Endothelial cell (in vitro differentiated cells): ENCODE data around the gene ADAT3. TPM values are rescaled to one million over a fixed set of nuclear protein-coding genes. Genes with fewer than 3 reads are reported as not detected.
A peak's percentile ranks its signal among the peaks of the same experiment; 100 is the strongest.

Experiments
- DNase-seq: peaks from one replicate; pipeline ENCODE4 v3.0.0; 2021; ENCODE audit warnings: low spot score
- H3K27ac Mint-ChIP-seq: one replicate; pipeline ENCODE4 v1.8.0; 2021; ENCODE audit warnings: mixed read lengths, inconsistent platforms; ENCODE audit not compliant: unreplicated experiment
- H3K27me3 Mint-ChIP-seq: one replicate; pipeline ENCODE4 v1.8.0; 2021; ENCODE audit warnings: mild to moderate bottlenecking, moderate library complexity, mixed read lengths, inconsistent platforms; ENCODE audit not compliant: unreplicated experiment
- H3K36me3 Mint-ChIP-seq: one replicate; pipeline ENCODE4 v1.8.0; 2021; ENCODE audit warnings: mild to moderate bottlenecking, low read depth, mixed read lengths, inconsistent platforms; ENCODE audit not compliant: unreplicated experiment
- H3K4me1 Mint-ChIP-seq: one replicate; pipeline ENCODE4 v1.8.0; 2021; ENCODE audit warnings: mild to moderate bottlenecking, mixed read lengths, inconsistent platforms; ENCODE audit not compliant: unreplicated experiment
- H3K4me3 Mint-ChIP-seq: one replicate; pipeline ENCODE4 v1.8.0; 2021; ENCODE audit warnings: mild to moderate bottlenecking, mixed read lengths, inconsistent platforms; ENCODE audit not compliant: unreplicated experiment
- H3K9me3 Mint-ChIP-seq: one replicate; pipeline ENCODE4 v1.8.0; 2021; ENCODE audit warnings: mixed read lengths, inconsistent platforms; ENCODE audit not compliant: unreplicated experiment
- CTCF ChIP-seq: fragments of 200-600 bp; sonication (generic); IDR thresholded peaks from one replicate; pipeline ENCODE4 v1.5.0; 2021; ENCODE audit warnings: antibody characterized with exemption; ENCODE audit not compliant: unreplicated experiment
- total RNA-seq: library from RNA; stranded (reverse); fragmentation: NEBNext Ultra II Directional; extraction: Animal tissue kit (Norgen Biotek cat#: 25700); gene quantifications from one replicate; pipeline ENCODE4 v1.2.1, GENCODE V29; 2021; ENCODE audit not compliant: unreplicated experiment

ADAT3 gene
- total RNA-seq, 1 donor from 2014 or later, result 10.5 TPM

- H3K4me1 Mint-ChIP-seq, result peaks cover 8% of the 10 kb centered on the region
- H3K27ac Mint-ChIP-seq, result peak overlapping the region; percentile 42
Measured at GRCh38 chr19:1867349-1867724, 37.9 kb upstream of the ADAT3 start.

GRCh38 chr19:1868971-1869370, 36.2 kb upstream of the ADAT3 start:
- DNase-seq, result no peak
- peaks cover 9% of the 10 kb centered on the region for H3K4me1 Mint-ChIP-seq
- H3K27ac Mint-ChIP-seq, result peak overlapping the region; percentile 43
- no peak overlapping the region for H3K4me3 Mint-ChIP-seq
- no peaks in the 10 kb centered on the region for H3K9me3 Mint-ChIP-seq
- peaks cover 7% of the 10 kb centered on the region for H3K27me3 Mint-ChIP-seq
- no peak for TF ChIP-seq CTCF
- H3K36me3 Mint-ChIP-seq, result no peaks in the 10 kb centered on the region

More at GRCh38 chr19:1867349-1867724, 37.9 kb upstream of the ADAT3 start:
- no peak for TF ChIP-seq CTCF
- DNase-seq, result no peak
- Mint-ChIP-seq H3K36me3 (no peaks in the 10 kb centered on the region), H3K4me3 (no peak overlapping the region), H3K9me3 (no peaks in the 10 kb centered on the region), H3K27me3 (peaks cover 9% of the 10 kb centered on the region)

DNA sequence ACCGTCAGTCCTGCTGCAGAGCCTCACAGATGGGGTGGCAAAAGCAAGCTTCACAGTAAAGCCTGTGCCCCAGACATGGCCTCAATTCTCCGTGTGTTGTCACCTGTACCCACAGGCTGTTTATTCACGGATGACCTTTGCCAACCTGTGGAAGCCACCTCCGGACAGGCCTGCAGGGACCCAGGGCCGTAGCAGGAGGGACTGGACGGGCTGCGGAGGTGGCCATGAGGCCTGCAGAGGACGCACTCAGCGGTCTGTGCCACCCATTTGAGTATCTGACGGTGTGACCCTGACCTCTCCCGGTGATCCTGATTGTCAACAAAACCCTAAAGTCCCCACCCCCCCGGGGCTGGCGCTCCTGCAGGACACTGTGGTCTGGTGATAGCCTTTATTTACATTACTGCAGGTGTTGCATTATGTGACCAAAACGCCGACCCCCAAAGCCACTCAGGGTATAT, 34.0 kb upstream of the ADAT3 start:
- no peak for TF ChIP-seq CTCF
- H3K36me3 Mint-ChIP-seq, result peaks cover 3% of the 10 kb centered on the region
- no peak overlapping the region for H3K4me3 Mint-ChIP-seq
- no peaks in the 10 kb centered on the region for H3K9me3 Mint-ChIP-seq
- peaks cover 24% of the 10 kb centered on the region for H3K4me1 Mint-ChIP-seq
- H3K27me3 Mint-ChIP-seq, result peaks cover 21% of the 10 kb centered on the region
- DNase-seq, result no peak
- no peak overlapping the region for H3K27ac Mint-ChIP-seq

DNA sequence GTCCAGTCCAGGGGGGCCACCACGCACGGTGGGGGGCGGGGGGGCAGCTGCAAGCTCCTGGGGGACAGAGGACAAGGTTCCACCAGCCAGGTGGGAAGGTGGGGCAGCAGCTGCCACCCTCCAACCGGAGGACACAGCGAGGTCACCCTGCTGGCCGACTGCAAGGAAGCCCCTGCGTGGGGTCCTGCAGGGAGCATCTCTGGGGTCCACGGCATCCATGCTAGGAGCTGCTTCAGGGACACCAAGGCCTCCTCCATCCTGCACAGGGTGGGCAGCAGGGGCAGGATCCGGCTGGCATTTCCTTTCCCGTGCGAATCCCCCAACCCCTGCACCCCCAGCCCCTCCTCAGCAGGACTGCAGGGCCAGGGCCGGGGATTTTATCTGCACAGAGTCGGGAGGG, 33.6 kb upstream of the ADAT3 start:
- Mint-ChIP-seq H3K4me3 (no peak overlapping the region), H3K4me1 (peaks cover 24% of the 10 kb centered on the region), H3K9me3 (no peaks in the 10 kb centered on the region), H3K36me3 (peaks cover 3% of the 10 kb centered on the region), H3K27ac (no peak overlapping the region), H3K27me3 (peaks cover 24% of the 10 kb centered on the region)
- TF ChIP-seq CTCF, result no peak
- no peak for DNase-seq

DNA sequence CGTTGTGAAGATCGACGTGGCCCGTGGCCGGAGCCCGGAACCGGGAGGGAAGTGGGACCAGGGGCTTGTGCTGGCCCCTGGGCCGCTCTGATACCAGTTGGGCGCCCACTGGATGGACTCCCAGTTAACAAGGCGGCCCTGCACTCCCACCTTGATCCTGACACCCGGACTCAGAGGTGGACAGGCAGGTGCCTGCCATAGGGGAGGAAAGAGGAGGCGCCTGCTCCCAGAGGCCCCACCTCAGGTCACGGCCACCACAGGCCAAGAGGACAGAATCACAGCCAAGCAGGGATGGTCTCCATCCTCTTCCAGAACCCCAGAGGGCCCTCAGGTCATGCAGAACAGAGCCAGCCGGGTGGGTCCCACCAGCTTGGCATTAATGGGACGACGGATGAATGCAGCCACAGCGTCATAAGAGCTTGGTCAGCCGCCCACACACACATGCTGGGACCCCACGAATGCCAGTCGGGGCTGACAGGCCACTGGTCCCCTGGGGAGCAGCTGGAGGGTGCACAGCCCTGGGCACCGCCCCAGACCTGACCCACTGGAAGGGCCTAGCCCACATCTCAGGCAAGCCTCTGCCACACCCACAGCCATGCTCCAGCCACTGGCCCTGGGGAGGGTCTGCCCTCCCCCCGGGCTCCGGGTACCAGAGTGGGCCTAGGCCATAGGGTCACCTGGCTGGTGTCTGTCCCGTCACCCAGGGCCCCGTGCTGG, 32.2 kb upstream of the ADAT3 start:
- peaks cover 25% of the 10 kb centered on the region for H3K27me3 Mint-ChIP-seq
- H3K4me3 Mint-ChIP-seq, result no peak overlapping the region
- H3K4me1 Mint-ChIP-seq, result peaks cover 24% of the 10 kb centered on the region
- peaks cover 3% of the 10 kb centered on the region for H3K36me3 Mint-ChIP-seq
- DNase-seq, result no peak
- TF ChIP-seq CTCF, result no peak
- H3K27ac Mint-ChIP-seq, result no peak overlapping the region
- no peaks in the 10 kb centered on the region for H3K9me3 Mint-ChIP-seq
